Right atrium auricular region (tissue), 2 donors: ENCODE data around the gene TDRD12. TPM values are rescaled to one million over a fixed set of nuclear protein-coding genes. Genes with fewer than 3 reads are reported as not detected.

Experiments
- DNase-seq: peaks from one replicate; pipeline ENCODE4 v3.0.0-alpha.2; 2019; ENCODE audit warnings: low spot score
- H3K27ac ChIP-seq, 2 donors: fragments of 200-600 bp; sonication (generic); 1 replicate in 1 of 2; 2 replicates in 1 of 2; pipeline ENCODE4 v1.5.1; 2016 to 2019
- H3K27me3 ChIP-seq, 2 donors: fragments of 200-600 bp; sonication (generic); one replicate each; pipeline versions ENCODE4 v1.5.1 to v1.6.0; 2017 to 2019
- H3K36me3 ChIP-seq: fragments of 200-600 bp; sonication (generic); one replicate; pipeline ENCODE4 v1.5.1; 2016
- H3K4me1 ChIP-seq, 2 donors: fragments of 200-600 bp; sonication (generic); one replicate each; pipeline versions ENCODE4 v1.5.1 to v1.6.0; 2017 to 2019
- H3K4me3 ChIP-seq, 2 donors: fragments of 200-600 bp; sonication (generic); 1 replicate in 1 of 2; 2 replicates in 1 of 2; pipeline ENCODE4 v1.5.1; 2017 to 2019; ENCODE audit warnings: mild to moderate bottlenecking in 1 of 2, moderate library complexity in 1 of 2
- H3K9me3 ChIP-seq, 2 donors: fragments of 200-600 bp; sonication (generic); one replicate each; pipeline ENCODE4 v1.5.1; 2019
- CTCF ChIP-seq, 2 donors: fragments of 200-600 bp; sonication (generic); IDR thresholded peaks; one replicate each; pipeline ENCODE4 v1.5.1; 2019; ENCODE audit warnings: antibody characterized with exemption in 2 of 2
- total RNA-seq, 2 donors: library from RNA; depleted of rRNA; stranded (reverse); fragments of >200 nt; gene quantifications; one replicate each; pipeline ENCODE4 v1.1.0, GENCODE V29; 2016

TDRD12 gene
- total RNA-seq, 2 donors from 2014 or later: 0.28 to 0.96 TPM

GRCh38 chr19:32858155-32858554 is 138.6 kb downstream of the TDRD12 start:
- H3K4me3 ChIP-seq: no peak overlapping the region
- no peaks in the 10 kb centered on the region for H3K9me3 ChIP-seq
- no peaks in the 10 kb centered on the region for H3K27me3 ChIP-seq
- DNase-seq: no peak
- no peaks in the 10 kb centered on the region for H3K36me3 ChIP-seq
- no peak for TF ChIP-seq CTCF (IDR thresholded peaks at IDR 0.05)
- H3K4me1 ChIP-seq: no peaks in the 10 kb centered on the region
- H3K27ac ChIP-seq: no peak overlapping the region

- no peak overlapping the region for H3K27ac ChIP-seq
- no peak for DNase-seq
- H3K4me1 ChIP-seq: no peaks in the 10 kb centered on the region
- no peaks in the 10 kb centered on the region for H3K9me3 ChIP-seq
- no peak for TF ChIP-seq CTCF (IDR thresholded peaks at IDR 0.05)
- H3K36me3 ChIP-seq: no peaks in the 10 kb centered on the region
- H3K27me3 ChIP-seq: no peaks in the 10 kb centered on the region
- no peak overlapping the region for H3K4me3 ChIP-seq
Observed at GRCh38 chr19:32858559-32858958, 139.0 kb downstream of the TDRD12 start.

- Histone ChIP-seq H3K9me3 (no peaks in the 10 kb centered on the region), H3K27me3 (no peaks in the 10 kb centered on the region), H3K27ac (no peak overlapping the region), H3K4me3 (no peak overlapping the region), H3K36me3 (no peaks in the 10 kb centered on the region), H3K4me1 (no peaks in the 10 kb centered on the region)
- DNase-seq: no peak
- no peak for TF ChIP-seq CTCF (IDR thresholded peaks at IDR 0.05)
Observed at GRCh38 chr19:32859591-32859990, 140.0 kb downstream of the TDRD12 start.

- Histone ChIP-seq H3K9me3 (no peaks in the 10 kb centered on the region), H3K4me3 (no peak overlapping the region), H3K27me3 (no peaks in the 10 kb centered on the region), H3K4me1 (no peaks in the 10 kb centered on the region), H3K36me3 (no peaks in the 10 kb centered on the region), H3K27ac (no peak overlapping the region)
- no peak for DNase-seq
- TF ChIP-seq CTCF (IDR thresholded peaks at IDR 0.05): no peak
Observed at GRCh38 chr19:32861596-32861995, 142.0 kb downstream of the TDRD12 start.

GRCh38 chr19:32862173-32862572 is 142.6 kb downstream of the TDRD12 start:
- Histone ChIP-seq H3K36me3 (no peaks in the 10 kb centered on the region), H3K4me1 (no peaks in the 10 kb centered on the region), H3K27ac (no peak overlapping the region), H3K27me3 (no peaks in the 10 kb centered on the region), H3K4me3 (no peak overlapping the region), H3K9me3 (no peaks in the 10 kb centered on the region)
- no peak for TF ChIP-seq CTCF (IDR thresholded peaks at IDR 0.05)
- DNase-seq: no peak

GRCh38 chr19:32862741-32863140 is 143.2 kb downstream of the TDRD12 start:
- no peak for DNase-seq
- Histone ChIP-seq H3K4me3 (no peak overlapping the region), H3K9me3 (no peaks in the 10 kb centered on the region), H3K4me1 (no peaks in the 10 kb centered on the region), H3K27me3 (no peaks in the 10 kb centered on the region), H3K36me3 (no peaks in the 10 kb centered on the region), H3K27ac (no peak overlapping the region)
- no peak for TF ChIP-seq CTCF (IDR thresholded peaks at IDR 0.05)
